BLaER1 treated with 17β-estradiol and CSF1 and Interleukin-3, amounts not matched to agents 10 nM and 100 nM (cell line): Measurements from ENCODE around the gene SNAI1.
"Not testable (repeated sequence)": the region's sequence is repeated elsewhere in the genome, so short reads cannot be mapped to it uniquely, and the experiment has no call there.

ENCODE experiments used
- H3K27ac ChIP-seq, 11 experiments: shearing (Covaris generic); formaldehyde crosslinking; 2 replicates each; pipeline ENCODE4 v1.8.1; 2022
- H3K27me3 ChIP-seq, 11 experiments: shearing (Covaris generic); formaldehyde crosslinking; 2 replicates each; pipeline ENCODE4 v1.8.1; 2022
- H3K36me3 ChIP-seq, 11 experiments: shearing (Covaris generic); formaldehyde crosslinking; 2 replicates each; pipeline ENCODE4 v1.8.1; 2022
- H3K4me1 ChIP-seq, 10 experiments: shearing (Covaris generic); formaldehyde crosslinking; 2 replicates each; pipeline ENCODE4 v1.8.1; 2022
- H3K4me2 ChIP-seq, 11 experiments: shearing (Covaris generic); formaldehyde crosslinking; 2 replicates each; pipeline ENCODE4 v1.8.1; 2022
- H3K4me3 ChIP-seq, 10 experiments: shearing (Covaris generic); formaldehyde crosslinking; 2 replicates each; pipeline ENCODE4 v1.8.1; 2022
- H3K9ac ChIP-seq, 11 experiments: shearing (Covaris generic); formaldehyde crosslinking; 2 replicates each; pipeline ENCODE4 v1.8.1; 2022
- H3K9me3 ChIP-seq, 11 experiments: shearing (Covaris generic); formaldehyde crosslinking; replicated peaks in 1 of 11; 2 replicates each; pipeline ENCODE4 v1.8.1; 2022
- H4K20me1 ChIP-seq, 11 experiments: shearing (Covaris generic); formaldehyde crosslinking; 2 replicates each; pipeline ENCODE4 v1.8.1; 2022
- Cebpa-rat ChIP-seq, 11 experiments: shearing (Covaris generic); IDR thresholded peaks; 2 replicates each; pipeline ENCODE4 v1.8.1; 2022

SNAI1 gene

DNA sequence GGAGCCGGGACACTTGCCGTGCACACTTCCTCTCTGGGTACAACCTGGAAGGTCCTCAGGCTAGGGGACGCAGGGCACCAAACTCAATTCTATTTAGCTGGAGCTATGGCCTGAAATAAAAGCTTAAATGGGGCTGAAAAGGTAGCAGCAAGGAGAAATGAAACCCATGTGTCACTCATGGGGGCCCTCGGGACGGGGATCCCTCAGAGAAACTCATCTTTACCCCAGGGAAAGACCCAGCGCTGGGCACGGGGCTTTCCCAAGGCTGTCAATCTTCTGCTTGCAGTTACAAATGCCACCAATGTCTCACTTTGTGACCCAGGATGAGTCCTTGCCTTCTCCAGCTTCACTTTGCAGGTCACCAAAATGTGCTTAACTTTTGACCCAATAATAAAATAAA, 16.5 kb downstream of the SNAI1 start:
- Histone ChIP-seq H3K4me3 (peak overlapping the region in 2 of 10 experiments; percentile 13 to 42; a peak in 2 of 20 replicates), H4K20me1 (no peaks in the 10 kb centered on the region), H3K9ac (peak overlapping the region in 10 of 11 experiments; percentile 2 to 62 (median 56); a peak in 18 of 22 replicates), H3K4me2 (peak overlapping the region; percentile 68 to 95 (median 79)), H3K36me3 (no peaks in the 10 kb centered on the region), H3K27me3 (no peaks in the 10 kb centered on the region), H3K4me1 (peaks cover 59 to 87% (median 70%) of the 10 kb centered on the region in 10 experiments), H3K9me3 (no peaks in the 10 kb centered on the region), H3K27ac (peak overlapping the region in 9 of 11 experiments; percentile 32 to 94 (median 63); a peak in 17 of 22 replicates)
- TF ChIP-seq Cebpa-rat (IDR thresholded peaks at IDR 0.05) = no peak

DNA sequence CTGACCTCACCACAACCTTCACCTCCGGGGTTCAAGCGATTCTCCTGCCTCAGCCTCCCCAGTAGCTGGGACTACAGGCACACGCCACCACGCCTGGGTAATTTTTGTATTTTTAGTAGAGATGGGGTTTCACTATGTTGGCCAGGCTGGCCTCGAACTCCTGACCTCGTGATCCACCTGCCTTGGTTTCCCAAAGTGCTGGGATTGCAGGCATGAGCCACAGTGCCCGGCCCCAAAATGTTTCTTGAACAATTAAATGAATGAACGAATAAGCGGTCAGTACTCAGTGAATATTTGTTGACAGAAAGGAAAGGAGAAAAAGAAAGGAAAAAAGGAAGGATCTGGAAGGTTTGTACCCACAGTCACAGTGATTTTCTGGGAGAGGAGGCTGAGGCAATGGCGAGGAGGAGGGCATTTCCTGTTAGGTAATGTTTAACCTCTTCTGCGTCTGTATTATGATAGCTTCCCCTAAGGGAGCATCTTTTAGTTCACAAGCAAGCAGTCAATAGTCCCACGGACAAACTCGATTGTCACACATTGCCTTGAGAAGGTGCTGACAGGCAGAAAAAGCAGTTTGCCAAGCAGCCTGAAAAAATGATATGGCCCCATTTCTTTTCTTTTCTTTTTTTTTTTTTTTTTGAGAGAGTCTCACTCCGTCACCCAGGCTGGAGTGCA, 17.9 kb downstream of the SNAI1 start:
- not testable (repeated sequence) for H3K27me3 ChIP-seq, H3K9me3 ChIP-seq, H3K36me3 ChIP-seq, H4K20me1 ChIP-seq, H3K4me3 ChIP-seq
- TF ChIP-seq Cebpa-rat (IDR thresholded peaks at IDR 0.05) = peak in 2 of 11 experiments; percentile 26 to 40; a peak in 3 of 22 replicates
- peak overlapping the region in 9 of 11 experiments; percentile 19 to 78 (median 74); a peak in 12 of 22 replicates for H3K9ac ChIP-seq
- H3K4me2 ChIP-seq = peak overlapping the region; percentile 58 to 95 (median 79)
- peaks cover 72 to 98% (median 81%) of the 10 kb centered on the region in 10 experiments for H3K4me1 ChIP-seq
- H3K27ac ChIP-seq = peak overlapping the region in 9 of 11 experiments; percentile 76 to 94 (median 89); a peak in 19 of 22 replicates

DNA sequence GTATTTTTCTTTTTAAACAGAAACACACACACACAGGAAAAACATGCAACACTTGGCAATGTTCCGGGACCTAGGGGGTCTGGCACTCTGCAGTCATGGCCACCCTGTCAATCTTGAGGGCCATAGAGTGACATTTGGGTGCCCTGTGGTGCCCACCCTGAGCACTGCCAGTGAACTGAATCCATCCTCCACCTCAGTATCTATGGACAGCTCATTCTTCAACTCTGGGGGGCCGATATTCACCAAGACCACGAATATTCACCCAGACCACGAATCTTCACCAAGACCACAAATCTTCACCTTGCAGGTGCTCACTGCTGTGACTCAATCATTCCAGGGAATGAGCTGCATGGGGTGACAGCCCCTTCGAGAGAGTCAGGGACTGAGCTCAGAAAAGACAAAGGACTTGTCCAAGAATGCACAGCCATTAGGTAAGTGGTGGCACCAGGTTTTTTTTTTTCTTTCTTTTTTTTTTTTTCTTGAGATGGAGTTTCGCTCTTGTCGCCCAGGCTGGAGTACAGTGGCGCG, 19.1 kb downstream of the SNAI1 start:
- Histone ChIP-seq H4K20me1 (no peaks in the 10 kb centered on the region), H3K4me3 (no peak overlapping the region), H3K9ac (peak overlapping the region in 8 of 11 experiments; percentile 66 to 78 (median 74); a peak in 10 of 22 replicates), H3K27ac (peak overlapping the region in 10 of 11 experiments; percentile 63 to 94 (median 86); a peak in 19 of 22 replicates), H3K27me3 (no peaks in the 10 kb centered on the region), H3K36me3 (no peaks in the 10 kb centered on the region), H3K4me2 (peak overlapping the region; percentile 58 to 95 (median 79); a peak in 21 of 22 replicates), H3K9me3 (no peaks in the 10 kb centered on the region), H3K4me1 (peaks cover 84 to 100% (median 92%) of the 10 kb centered on the region in 10 experiments)
- TF ChIP-seq Cebpa-rat (IDR thresholded peaks at IDR 0.05) = no peak

DNA sequence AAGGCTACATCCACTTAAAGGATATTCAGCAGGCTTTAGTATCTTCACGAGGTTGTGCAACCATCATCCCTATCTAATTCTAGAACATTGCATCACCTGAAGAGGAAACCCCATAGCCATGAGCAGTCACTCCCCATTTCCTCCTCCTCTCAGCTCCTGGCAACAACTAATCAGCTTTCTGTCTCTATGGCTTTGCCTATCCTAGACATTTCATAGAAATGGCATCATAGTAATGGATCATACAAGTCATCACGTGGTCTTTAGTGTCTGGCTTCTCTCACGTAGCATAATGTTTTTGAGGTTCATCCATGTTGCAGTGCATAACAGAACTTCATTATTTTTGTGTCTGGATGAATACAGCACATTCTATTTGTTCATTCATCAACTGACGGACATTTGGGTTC, 20.5 kb downstream of the SNAI1 start:
- Histone ChIP-seq H3K4me2 (peak overlapping the region; percentile 65 to 95 (median 79)), H3K4me1 (peaks cover 88 to 100% (median 100%) of the 10 kb centered on the region in 10 experiments), H3K36me3 (no peaks in the 10 kb centered on the region), H3K27me3 (no peaks in the 10 kb centered on the region), H3K9me3 (no peaks in the 10 kb centered on the region), H3K9ac (peak overlapping the region in 9 of 11 experiments; percentile 59 to 81 (median 74); a peak in 19 of 22 replicates), H3K4me3 (peak overlapping the region in 2 of 10 experiments; percentile 23 to 25; a peak in 2 of 20 replicates), H4K20me1 (no peaks in the 10 kb centered on the region), H3K27ac (peak overlapping the region in 10 of 11 experiments; percentile 63 to 94 (median 86); a peak in 20 of 22 replicates)
- peak; percentile 38 to 99 (median 98); a peak in 20 of 22 replicates for TF ChIP-seq Cebpa-rat (IDR thresholded peaks at IDR 0.05)

DNA sequence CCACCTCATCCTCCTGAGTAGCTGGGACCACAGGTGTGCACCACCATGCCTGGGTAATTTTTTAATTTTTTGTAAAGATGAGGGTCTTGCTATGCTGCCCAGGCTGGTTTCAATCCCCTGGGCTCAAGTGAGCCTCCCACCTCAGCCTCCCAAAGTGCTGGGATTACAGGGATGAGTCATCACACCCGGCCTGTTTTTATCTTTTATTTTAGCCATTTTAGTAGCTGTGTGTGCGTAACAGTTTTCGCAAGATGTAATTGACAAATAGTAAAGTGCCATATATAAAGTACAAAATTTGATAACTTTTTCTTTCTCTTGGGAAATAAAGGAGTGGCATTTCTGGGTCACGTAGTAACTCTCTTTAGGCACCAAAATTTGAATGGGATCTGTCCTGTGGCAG, 21.4 kb downstream of the SNAI1 start:
- H3K9ac ChIP-seq = peak overlapping the region in 9 of 11 experiments; percentile 42 to 81 (median 74); a peak in 18 of 22 replicates
- H3K9me3 ChIP-seq = no peaks in the 10 kb centered on the region
- H4K20me1 ChIP-seq = no peaks in the 10 kb centered on the region
- H3K27ac ChIP-seq = peak overlapping the region in 10 of 11 experiments; percentile 63 to 94 (median 86); a peak in 19 of 22 replicates
- H3K36me3 ChIP-seq = no peaks in the 10 kb centered on the region
- peak overlapping the region; percentile 74 to 95 (median 79) for H3K4me2 ChIP-seq
- TF ChIP-seq Cebpa-rat (IDR thresholded peaks at IDR 0.05) = 0 out of 22 replicates have a peak, but pooled peaks of 2 of the 11 experiments have one; percentile 19 to 23
- peaks cover 78 to 100% (median 98%) of the 10 kb centered on the region in 10 experiments for H3K4me1 ChIP-seq
- H3K4me3 ChIP-seq = peak overlapping the region in 1 of 10 experiments; percentile 24; a peak in 1 of 20 replicates
- no peaks in the 10 kb centered on the region for H3K27me3 ChIP-seq

DNA sequence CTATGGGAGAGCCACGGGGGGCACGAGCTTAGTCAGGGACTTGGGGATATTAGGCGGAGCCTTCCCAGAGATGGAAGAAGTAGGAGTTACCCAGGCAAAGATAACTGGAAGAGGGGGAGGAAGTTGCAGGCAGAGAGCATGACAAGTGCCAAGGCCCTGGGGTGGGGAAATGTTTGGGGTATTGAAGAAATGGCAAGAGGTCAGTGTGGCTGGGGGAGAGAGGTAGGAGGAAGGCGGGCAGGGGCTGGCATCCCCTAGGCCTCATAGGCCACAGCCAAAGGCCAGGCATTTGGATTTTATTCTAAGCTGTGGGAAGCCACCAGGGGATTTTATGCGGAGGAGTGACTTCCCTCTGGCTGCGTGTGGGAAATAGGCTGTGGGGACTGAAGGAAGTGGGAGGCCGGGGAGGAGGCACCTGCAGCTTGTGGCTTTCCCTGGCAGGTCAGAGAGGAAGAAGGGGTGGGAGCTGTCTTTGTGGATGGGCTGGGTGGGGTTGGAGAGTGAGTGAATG, 22.7 kb downstream of the SNAI1 start:
- H3K27me3 ChIP-seq = peaks cover 9 to 12% (median 11%) of the 10 kb centered on the region in 11 experiments; a peak in 19 of 22 replicates
- peak overlapping the region in 3 of 10 experiments; percentile 21 to 53 (median 27); a peak in 3 of 20 replicates for H3K4me3 ChIP-seq
- peaks cover 73 to 99% (median 97%) of the 10 kb centered on the region in 10 experiments for H3K4me1 ChIP-seq
- no peak for TF ChIP-seq Cebpa-rat (IDR thresholded peaks at IDR 0.05)
- H3K36me3 ChIP-seq = no peaks in the 10 kb centered on the region
- H3K9me3 ChIP-seq = no peaks in the 10 kb centered on the region
- H4K20me1 ChIP-seq = no peaks in the 10 kb centered on the region
- peak overlapping the region; percentile 74 to 95 (median 79) for H3K4me2 ChIP-seq
- peak overlapping the region in 9 of 11 experiments; percentile 42 to 81 (median 74); a peak in 18 of 22 replicates for H3K9ac ChIP-seq
- peak overlapping the region in 10 of 11 experiments; percentile 26 to 94 (median 86); a peak in 19 of 22 replicates for H3K27ac ChIP-seq

DNA sequence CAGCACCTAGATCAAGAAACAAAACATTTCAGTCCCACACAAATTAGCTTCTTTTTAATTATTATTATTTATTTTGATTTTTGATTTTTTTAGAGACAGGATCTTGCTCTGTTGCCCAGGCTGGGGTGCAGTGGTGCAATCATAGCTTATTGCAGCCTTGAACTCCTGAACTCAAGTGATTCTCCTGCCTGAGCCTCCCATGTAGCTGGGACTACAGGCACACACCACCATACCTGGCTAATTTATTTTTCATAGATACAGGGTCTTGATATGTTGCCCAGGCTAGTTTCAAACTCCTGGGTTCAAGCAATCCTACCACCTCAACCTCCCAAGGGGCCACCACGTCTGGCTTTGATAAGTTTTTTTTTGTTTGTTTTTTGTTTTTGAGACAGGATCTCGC, 24.6 kb downstream of the SNAI1 start:
- no peaks in the 10 kb centered on the region for H3K9me3 ChIP-seq
- peaks cover 62 to 99% (median 91%) of the 10 kb centered on the region in 10 experiments for H3K4me1 ChIP-seq
- no peaks in the 10 kb centered on the region for H3K36me3 ChIP-seq
- H3K4me2 ChIP-seq = peak overlapping the region in 9 of 11 experiments; percentile 75 to 95 (median 80); a peak in 18 of 22 replicates
- H3K27me3 ChIP-seq = peaks cover 9 to 19% (median 15%) of the 10 kb centered on the region in 11 experiments; a peak in 19 of 22 replicates
- H4K20me1 ChIP-seq = no peaks in the 10 kb centered on the region
- no peak overlapping the region for H3K4me3 ChIP-seq
- H3K9ac ChIP-seq = peak overlapping the region in 4 of 11 experiments; percentile 76 to 81 (median 78); a peak in 5 of 22 replicates
- H3K27ac ChIP-seq = peak overlapping the region in 8 of 11 experiments; percentile 28 to 94 (median 86); a peak in 15 of 22 replicates
- TF ChIP-seq Cebpa-rat (IDR thresholded peaks at IDR 0.05) = no peak

DNA sequence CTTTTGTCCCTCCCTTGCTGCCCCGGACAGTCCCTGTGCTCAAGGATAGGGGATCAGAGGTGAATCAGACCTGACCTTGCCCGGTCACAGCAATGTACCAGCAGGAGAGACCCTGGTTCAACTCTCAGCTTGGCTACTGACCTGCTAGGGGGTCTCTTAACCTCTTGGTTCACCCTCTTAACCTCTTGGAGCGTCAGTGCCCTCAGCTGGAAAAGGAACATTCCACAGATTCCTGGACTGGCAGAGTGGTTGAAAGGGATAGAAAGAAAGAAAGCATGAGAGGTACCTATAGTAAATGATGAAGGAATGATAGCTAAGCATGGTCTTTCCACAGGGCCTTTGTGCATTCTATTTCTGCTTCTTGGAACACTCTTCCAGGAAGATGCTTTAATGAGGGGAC, 25.2 kb downstream of the SNAI1 start:
- H3K36me3 ChIP-seq = no peaks in the 10 kb centered on the region
- peaks cover 9 to 19% (median 15%) of the 10 kb centered on the region in 11 experiments; a peak in 19 of 22 replicates for H3K27me3 ChIP-seq
- no peak overlapping the region for H3K4me3 ChIP-seq
- peak overlapping the region in 3 of 11 experiments; percentile 23 to 46 (median 25); a peak in 3 of 22 replicates for H3K9ac ChIP-seq
- H3K4me1 ChIP-seq = peaks cover 62 to 99% (median 91%) of the 10 kb centered on the region in 10 experiments
- TF ChIP-seq Cebpa-rat (IDR thresholded peaks at IDR 0.05) = no peak
- H3K4me2 ChIP-seq = peak overlapping the region in 9 of 11 experiments; percentile 75 to 95 (median 80); a peak in 17 of 22 replicates
- H3K27ac ChIP-seq = peak overlapping the region in 8 of 11 experiments; percentile 28 to 94 (median 86); a peak in 13 of 22 replicates
- H4K20me1 ChIP-seq = no peaks in the 10 kb centered on the region
- no peaks in the 10 kb centered on the region for H3K9me3 ChIP-seq
